GM18873 (cell line): ENCODE measurements around the gene WAC.
"Not testable (repeated sequence)": the region's sequence is repeated elsewhere in the genome, so short reads cannot be mapped to it uniquely, and the experiment has no call there.

ENCODE experiments used
- ATAC-seq: cut with Tn5 transposase; IDR thresholded peaks from one replicate; pipeline ENCODE4 v1.9.1; 2021; ENCODE audit warnings: mild to moderate bottlenecking, moderate library complexity, moderate number of reproducible peaks; ENCODE audit not compliant: unreplicated experiment, low FRiP score

Gene WAC

GRCh38 chr10:28561531-28561930 lies 28.6 kb downstream of the WAC start:
- no peak for ATAC-seq

- no peak for ATAC-seq
Measured at GRCh38 chr10:28564905-28565304, 32.0 kb downstream of the WAC start.

- ATAC-seq: no peak
Measured at GRCh38 chr10:28566458-28567015, 33.6 kb downstream of the WAC start.

DNA sequence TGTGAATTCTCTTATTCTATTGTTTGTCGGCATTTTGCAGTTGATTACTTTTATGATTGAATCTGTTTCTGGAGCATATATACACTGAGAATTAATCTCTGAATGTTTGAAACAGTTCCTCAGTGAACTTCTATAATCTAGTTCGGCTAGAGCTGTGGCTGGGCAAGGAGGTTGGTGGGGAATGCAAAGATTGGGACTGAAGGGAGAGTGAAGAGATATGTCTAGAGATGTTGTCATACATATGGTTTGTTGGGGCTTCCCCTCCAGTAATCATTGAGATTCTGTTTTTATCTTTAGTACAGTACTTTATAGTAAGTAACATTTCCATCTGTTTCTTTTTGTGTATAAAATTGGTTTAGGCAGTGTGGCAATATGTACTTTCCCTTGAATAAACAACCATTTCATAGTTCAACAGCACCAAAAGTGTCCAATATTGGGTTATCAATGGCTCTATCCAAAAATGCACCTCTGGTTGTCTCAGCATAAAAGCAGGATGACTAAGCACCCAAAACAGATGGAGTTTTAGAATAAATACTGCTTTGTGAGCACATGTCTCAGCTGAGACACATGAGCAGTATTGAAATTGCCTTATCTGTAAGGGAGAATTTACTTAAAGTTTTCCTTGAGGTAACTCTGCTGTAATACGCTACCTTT lies 36.7 kb downstream of the WAC start:
- no peak for ATAC-seq

DNA sequence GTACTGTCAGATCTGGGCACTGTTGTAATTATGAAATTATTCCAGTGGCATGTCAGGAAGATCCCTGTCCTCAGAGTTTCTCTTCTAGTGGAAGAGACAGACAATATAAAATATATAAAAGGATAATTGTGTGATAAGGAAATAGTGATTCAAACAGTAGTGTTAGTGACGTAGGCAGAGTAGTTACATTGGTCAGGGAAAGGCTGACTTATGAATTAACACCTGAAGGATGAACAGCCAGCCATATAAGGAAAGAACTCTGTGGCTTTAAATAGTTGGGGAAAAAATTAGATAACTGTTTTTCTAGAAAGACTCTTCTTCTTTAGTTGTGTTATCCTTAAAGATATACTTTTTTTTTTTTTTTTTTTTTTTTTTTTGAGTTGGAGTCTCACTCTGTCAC lies 37.7 kb downstream of the WAC start:
- ATAC-seq: no peak

- ATAC-seq: no peak
Measured at GRCh38 chr10:28571265-28571664, 38.3 kb downstream of the WAC start.

- ATAC-seq: not testable (repeated sequence)
Measured at GRCh38 chr10:28574214-28574613, 41.3 kb downstream of the WAC start.

GRCh38 chr10:28575852-28576251 lies 42.9 kb downstream of the WAC start:
- no peak for ATAC-seq

GRCh38 chr10:28577506-28577905 lies 44.6 kb downstream of the WAC start:
- ATAC-seq: no peak

GRCh38 chr10:28578454-28578853 lies 45.5 kb downstream of the WAC start:
- ATAC-seq: no peak

DNA sequence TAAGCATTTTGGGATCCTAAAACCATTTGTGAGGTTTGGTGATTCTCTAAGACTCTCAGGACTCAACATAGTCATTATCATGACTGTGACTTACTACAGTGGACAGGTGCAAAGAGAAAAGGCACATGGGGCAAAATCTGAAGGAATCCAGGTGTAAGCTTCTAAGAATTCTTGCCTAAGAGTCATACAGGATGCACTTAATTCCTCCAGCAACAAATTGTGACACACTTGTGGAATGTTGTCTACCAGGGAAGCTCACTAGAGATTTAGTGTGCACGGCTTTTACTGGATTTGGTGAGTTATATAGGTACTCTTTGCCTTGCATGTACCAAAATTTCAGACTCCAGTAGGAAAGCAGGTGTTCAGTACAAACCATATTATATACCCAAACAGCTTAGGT lies 47.9 kb downstream of the WAC start:
- ATAC-seq: no peak

DNA sequence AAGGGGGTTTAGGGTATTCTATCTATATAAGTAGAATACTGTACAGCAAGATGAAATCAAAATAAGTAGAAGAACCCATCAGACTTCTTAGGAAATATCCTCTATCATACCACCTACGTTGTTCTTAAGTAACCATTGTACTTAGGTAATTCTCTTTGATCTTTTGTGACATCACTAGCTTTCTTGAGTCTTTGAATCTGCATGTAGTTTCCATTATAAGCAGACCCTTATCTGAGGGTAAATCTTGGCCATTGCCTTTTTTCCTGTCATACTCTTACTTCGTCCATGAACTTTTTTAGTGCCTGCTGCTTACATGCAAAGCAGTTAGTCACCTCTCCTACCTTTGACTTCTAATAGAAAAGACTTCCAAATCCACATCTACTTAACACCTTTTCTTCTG lies 49.0 kb downstream of the WAC start:
- ATAC-seq: no peak

DNA sequence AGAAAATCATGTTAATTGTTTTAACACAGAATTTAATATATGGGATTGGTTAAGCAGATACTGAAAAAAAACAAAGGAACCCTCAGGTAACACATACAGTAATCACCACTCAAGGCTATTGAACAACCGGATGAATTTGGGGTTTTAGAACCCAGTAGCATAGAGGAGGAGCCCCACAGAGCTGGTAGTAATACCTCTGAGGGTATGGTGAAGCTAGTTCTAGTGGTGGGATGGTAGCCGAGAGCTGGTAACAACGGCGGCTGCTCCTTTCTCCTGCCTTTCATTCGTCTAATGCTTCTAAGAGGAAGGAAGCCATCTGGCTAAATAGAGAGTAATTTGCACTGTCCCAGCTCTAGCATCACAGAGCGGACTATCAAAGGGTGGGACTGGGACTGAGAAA lies 52.2 kb downstream of the WAC start:
- no peak for ATAC-seq

DNA sequence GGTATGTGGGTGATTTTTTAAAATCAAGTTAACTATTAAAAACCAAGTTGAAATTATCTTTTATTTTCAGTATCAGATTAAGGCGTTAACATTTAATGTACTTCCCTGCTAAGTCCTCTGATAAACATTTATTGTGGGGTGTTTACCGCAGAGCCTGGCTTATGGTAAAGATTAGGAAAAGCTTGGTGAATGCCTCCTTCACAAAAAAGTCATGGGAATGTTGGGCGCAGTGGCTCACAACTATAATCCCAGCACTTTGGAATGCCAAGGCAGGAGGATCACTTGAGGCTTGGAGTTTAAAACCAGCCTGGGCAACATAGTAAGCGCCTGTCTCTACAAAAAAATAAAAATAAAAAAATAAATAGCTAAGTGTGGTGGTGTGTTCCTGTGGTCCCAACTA lies 53.3 kb downstream of the WAC start:
- ATAC-seq: no peak

DNA sequence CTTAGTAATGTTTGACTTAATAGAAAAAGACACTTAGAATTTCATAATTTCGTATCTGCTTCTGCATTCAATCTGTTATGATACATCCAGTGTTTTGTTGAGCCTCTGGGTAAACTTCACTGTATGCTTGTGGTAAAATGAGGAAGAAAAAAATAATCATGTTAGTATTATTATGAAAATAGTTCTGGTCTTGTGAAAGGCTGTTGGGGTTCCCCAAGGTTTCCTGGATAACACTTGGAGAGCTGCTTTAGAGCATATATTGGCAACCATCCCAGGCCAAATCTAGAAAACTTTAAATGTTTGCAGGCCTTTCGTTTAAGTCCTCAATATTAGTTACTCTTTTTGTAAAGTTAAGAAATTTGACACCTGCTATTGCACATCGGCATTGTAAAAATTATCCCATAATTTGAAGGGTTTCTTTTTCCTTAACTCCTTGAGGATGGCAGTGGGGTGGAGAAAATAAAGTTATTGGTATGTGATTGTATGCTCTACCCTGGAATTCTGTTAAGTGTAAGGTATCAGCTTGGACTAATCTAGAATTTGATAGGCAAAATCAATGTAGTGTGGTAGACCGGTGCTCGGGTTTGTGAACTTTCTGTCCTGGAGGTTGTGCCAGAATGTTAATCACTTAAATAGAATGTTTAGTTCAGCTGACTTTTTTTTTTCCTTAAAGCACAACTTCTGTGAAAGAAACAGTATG lies 54.5 kb downstream of the WAC start:
- no peak for ATAC-seq

GRCh38 chr10:28587970-28588290 lies 55.0 kb downstream of the WAC start:
- ATAC-seq: no peak

DNA sequence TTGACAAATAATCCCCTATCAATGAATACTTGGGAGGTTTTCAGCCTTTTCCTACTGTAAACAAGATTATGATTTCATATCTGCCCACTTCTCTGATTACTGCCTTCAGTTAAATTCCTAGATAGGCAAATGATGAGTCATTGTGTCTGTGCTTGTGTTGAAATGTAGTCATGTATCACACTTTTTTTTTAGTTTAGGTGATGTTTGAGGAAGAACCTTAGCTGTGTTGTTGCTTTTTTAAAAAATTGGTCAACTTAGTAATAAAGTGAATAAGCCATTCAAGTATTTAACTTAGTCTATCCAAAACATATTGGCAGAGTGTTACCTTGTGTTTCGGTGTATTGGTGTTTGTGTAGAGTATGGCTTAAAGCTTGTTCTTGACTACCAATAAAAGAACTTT lies 60.0 kb downstream of the WAC start:
- no peak for ATAC-seq

DNA sequence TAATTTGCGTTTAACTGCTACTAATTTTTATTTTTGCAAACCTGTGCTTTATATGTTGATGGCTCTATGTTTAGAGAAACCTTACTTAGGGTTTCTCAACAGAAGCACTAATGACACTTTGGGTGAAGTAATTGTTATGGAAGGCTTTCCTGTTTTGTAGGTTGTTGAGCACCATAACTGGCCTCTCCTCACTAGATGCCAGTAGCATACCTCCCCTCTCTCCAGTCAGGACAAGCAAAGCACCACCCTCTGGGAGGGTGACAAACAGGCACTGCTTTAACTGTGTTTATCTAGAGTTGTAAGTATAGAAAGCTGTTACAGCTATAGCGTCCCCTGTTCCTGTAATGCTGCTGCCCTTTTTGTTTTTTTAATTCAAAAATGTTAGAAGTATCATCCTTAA lies 60.9 kb downstream of the WAC start:
- no peak for ATAC-seq

DNA sequence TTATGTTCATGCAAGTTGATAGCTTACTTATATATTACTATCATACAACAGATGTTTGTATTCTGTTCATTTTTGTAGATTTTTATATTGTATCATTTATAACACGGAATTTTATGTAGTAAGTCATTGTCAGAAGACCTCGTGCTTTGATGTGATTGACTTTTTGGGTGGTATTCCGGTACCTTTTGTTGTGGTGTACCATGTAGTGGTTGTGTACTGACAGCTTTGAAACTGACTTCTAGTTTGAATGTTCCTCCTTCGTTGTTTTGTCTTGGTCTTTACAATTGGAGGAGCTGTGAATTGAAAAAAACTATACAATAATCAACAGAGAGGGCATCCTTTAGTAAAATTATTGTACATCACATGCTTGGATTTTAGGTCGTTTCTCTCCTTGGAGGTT lies 61.5 kb downstream of the WAC start:
- ATAC-seq: no peak

DNA sequence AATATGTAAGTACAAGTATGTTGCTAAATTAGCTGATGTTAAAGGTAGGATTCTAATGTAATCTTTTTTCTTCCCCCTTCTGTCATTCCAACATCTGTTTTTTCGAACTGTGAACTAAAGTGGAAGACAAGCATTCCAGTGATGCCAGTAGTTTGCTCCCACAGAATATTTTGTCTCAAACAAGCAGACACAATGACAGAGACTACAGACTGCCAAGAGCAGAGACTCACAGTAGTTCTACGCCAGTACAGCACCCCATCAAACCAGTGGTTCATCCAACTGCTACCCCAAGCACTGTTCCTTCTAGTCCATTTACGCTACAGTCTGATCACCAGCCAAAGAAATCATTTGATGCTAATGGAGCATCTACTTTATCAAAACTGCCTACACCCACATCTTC lies 62.7 kb downstream of the WAC start:
- no peak for ATAC-seq

DNA sequence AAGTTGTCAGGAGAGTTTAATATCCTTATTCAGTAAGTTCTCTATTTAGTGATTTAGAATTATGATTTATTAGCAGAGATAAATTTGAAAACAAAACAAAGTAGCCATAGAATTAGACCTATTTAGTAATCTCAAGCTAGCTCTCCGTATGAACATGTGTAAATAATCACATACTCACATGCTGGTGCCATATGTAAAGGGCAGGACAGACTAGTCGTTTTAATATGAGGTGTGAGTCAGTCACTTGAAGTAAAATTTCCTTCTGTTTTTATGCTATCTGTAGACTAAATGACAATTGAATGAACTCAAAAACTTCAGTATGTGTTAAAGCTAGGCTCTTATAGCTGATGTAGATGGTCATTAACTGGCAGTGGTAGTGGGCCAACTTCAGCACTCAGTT lies 67.1 kb downstream of the WAC start:
- no peak for ATAC-seq

- ATAC-seq: no peak
Measured at GRCh38 chr10:28601012-28601411, 68.1 kb downstream of the WAC start.
